Body of pancreas (tissue), 4 donors: Measurements from ENCODE around the gene DLG2.

Source experiments
- CTCF ChIP-seq, 7 experiments: fragments of 450-650 bp in 4 of 7; fragments of 200-600 bp in 3 of 7; sonication (generic) in 3 of 7; IDR thresholded peaks; one replicate each; pipeline ENCODE4 v1.5.1; 2016 to 2019; ENCODE audit warnings: antibody characterized with exemption in 7 of 7
- POLR2A ChIP-seq, 3 donors: fragments of 450-650 bp; IDR thresholded peaks; one replicate each; pipeline ENCODE4 v1.6.1; 2016; ENCODE audit warnings: antibody characterized with exemption in 3 of 3, mild to moderate bottlenecking in 2 of 3

- TF ChIP-seq CTCF (IDR thresholded peaks at IDR 0.05) (no peak), POLR2A (IDR thresholded peaks at IDR 0.05) (no peak)
Observed at GRCh38 chr11:83746921-83747585, 1880.1 kb downstream of the DLG2 start.
